ENCODE measurements around the gene KLHL36. TPM values are rescaled to one million over a fixed set of nuclear protein-coding genes. Genes with fewer than 3 reads are reported as not detected.

Gene KLHL36
- total RNA-seq, 1 donor from 2014 or later = 26.2 TPM

GRCh38 chr16:84613408-84614072 lies 34.8 kb upstream of the KLHL36 start:
- H3K4me3 Mint-ChIP-seq = peak overlapping the region; percentile 84
- peaks cover 62% of the 10 kb centered on the region for H3K4me1 Mint-ChIP-seq

GRCh38 chr16:84614073-84614459 lies 34.2 kb upstream of the KLHL36 start:
- Mint-ChIP-seq H3K9me3 (no peaks in the 10 kb centered on the region), H3K4me1 (peaks cover 66% of the 10 kb centered on the region), H3K27me3 (ENCODE audit: low read depth) (no peaks in the 10 kb centered on the region), H3K27ac (ENCODE audit: unreplicated experiment) (no peak overlapping the region), H3K36me3 (ENCODE audit: low read depth) (peaks cover 12% of the 10 kb centered on the region), H3K4me3 (peak overlapping the region; percentile 84)
- no peak for DNase-seq (ENCODE audit: low read depth, low spot score)
- TF ChIP-seq CTCF (conservative IDR thresholded peaks at IDR 0.05) = no peak

More at GRCh38 chr16:84613408-84614072, 34.8 kb upstream of the KLHL36 start:
- H3K9me3 Mint-ChIP-seq = no peaks in the 10 kb centered on the region
- peak overlapping the region; percentile 73 for H3K27ac Mint-ChIP-seq (ENCODE audit: unreplicated experiment)
- H3K27me3 Mint-ChIP-seq (ENCODE audit: low read depth) = no peaks in the 10 kb centered on the region
- peaks cover 12% of the 10 kb centered on the region for H3K36me3 Mint-ChIP-seq (ENCODE audit: low read depth)
- no peak for DNase-seq (ENCODE audit: low read depth, low spot score)
- no peak for TF ChIP-seq CTCF (conservative IDR thresholded peaks at IDR 0.05)

GRCh38 chr16:84614623-84614967 lies 33.7 kb upstream of the KLHL36 start:
- Mint-ChIP-seq H3K36me3 (ENCODE audit: low read depth) (peaks cover 12% of the 10 kb centered on the region), H3K27ac (ENCODE audit: unreplicated experiment) (peak overlapping the region; percentile 92), H3K9me3 (no peaks in the 10 kb centered on the region), H3K4me3 (peak overlapping the region; percentile 82), H3K27me3 (ENCODE audit: low read depth) (no peaks in the 10 kb centered on the region), H3K4me1 (peaks cover 66% of the 10 kb centered on the region)
- no peak for TF ChIP-seq CTCF (conservative IDR thresholded peaks at IDR 0.05)
- no peak for DNase-seq (ENCODE audit: low read depth, low spot score)

GRCh38 chr16:84614968-84615813 lies 33.1 kb upstream of the KLHL36 start:
- Mint-ChIP-seq H3K4me1 (peaks cover 66% of the 10 kb centered on the region), H3K9me3 (no peaks in the 10 kb centered on the region), H3K36me3 (ENCODE audit: low read depth) (peaks cover 12% of the 10 kb centered on the region), H3K4me3 (peak overlapping the region; percentile 82), H3K27me3 (ENCODE audit: low read depth) (no peaks in the 10 kb centered on the region), H3K27ac (ENCODE audit: unreplicated experiment) (peak overlapping the region; percentile 92)
- no peak for DNase-seq (ENCODE audit: low read depth, low spot score)
- TF ChIP-seq CTCF (conservative IDR thresholded peaks at IDR 0.05) = no peak

GRCh38 chr16:84616515-84616914 lies 31.8 kb upstream of the KLHL36 start:
- Mint-ChIP-seq H3K4me1 (peaks cover 58% of the 10 kb centered on the region), H3K27ac (ENCODE audit: unreplicated experiment) (peak overlapping the region; percentile 14), H3K36me3 (ENCODE audit: low read depth) (peaks cover 7% of the 10 kb centered on the region), H3K4me3 (peak overlapping the region; percentile 93), H3K27me3 (ENCODE audit: low read depth) (no peaks in the 10 kb centered on the region), H3K9me3 (no peaks in the 10 kb centered on the region)
- TF ChIP-seq CTCF (conservative IDR thresholded peaks at IDR 0.05) = no peak
- no peak for DNase-seq (ENCODE audit: low read depth, low spot score)

Measured in neural crest cell (in vitro differentiated cells).